ENCODE measurements around the gene CYTH1.
A peak's percentile ranks its signal among the peaks of the same experiment; 100 is the strongest.

The CYTH1 gene

DNA sequence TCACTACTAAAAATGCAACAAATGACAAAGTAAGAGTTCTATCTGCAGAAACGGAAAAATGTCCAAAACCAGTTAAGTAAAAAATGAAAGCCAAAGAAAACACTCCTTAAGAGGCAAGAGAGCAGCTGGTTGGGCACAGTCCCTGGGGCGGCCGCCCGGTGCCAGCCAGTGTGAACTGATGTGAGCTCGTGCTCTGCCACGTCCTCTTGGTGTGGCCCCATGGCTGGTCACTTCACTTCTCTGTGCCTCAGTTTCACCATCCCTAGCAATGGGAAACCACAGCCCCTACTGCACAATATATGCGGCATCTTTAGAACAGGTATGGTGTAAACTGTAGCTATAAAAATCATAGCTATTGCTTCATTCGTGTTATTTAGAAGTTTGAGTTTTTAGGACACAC is 37.3 kb upstream of the CYTH1 start:
- Mint-ChIP-seq H3K27me3 (no peaks in the 10 kb centered on the region), H3K9me3 (no peaks in the 10 kb centered on the region), H3K4me1 (ENCODE audit: low read depth in 2 of 2) (peaks cover 40 to 43% of the 10 kb centered on the region in 2 donors), H3K36me3 (ENCODE audit: insufficient read depth) (peaks cover 91% of the 10 kb centered on the region), H3K27ac (peak overlapping the region; percentile 89 to 98), H3K4me3 (peak overlapping the region; percentile 69 to 86)
- DNase-seq (no peak), ATAC-seq (replicated peaks) (no peak)

DNA sequence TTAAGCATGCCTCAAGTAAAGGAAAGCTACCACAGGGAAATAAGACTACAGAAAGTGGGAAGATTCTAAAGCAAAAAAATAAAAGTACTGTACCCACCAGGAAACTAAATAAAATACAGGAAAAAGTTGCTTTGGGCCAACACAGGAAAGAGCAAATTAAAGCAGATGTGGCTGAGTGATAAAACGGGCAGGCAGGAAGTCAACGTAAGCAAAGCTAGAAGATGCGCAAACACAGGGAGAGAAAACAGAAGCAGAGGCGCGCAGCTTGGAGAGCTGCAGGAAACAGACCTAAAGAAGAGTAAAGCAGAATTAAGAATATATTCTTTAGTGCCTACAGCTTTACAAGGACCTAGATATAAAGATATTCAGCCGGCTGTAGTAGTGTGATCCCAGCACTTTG is 36.9 kb upstream of the CYTH1 start:
- peaks cover 37 to 40% of the 10 kb centered on the region in 2 donors for H3K4me1 Mint-ChIP-seq (ENCODE audit: low read depth in 2 of 2)
- ATAC-seq (replicated peaks): peak; percentile 46
- H3K4me3 Mint-ChIP-seq: peak overlapping the region; percentile 69 to 86
- H3K9me3 Mint-ChIP-seq: no peaks in the 10 kb centered on the region
- peak overlapping the region; percentile 89 to 98 for H3K27ac Mint-ChIP-seq
- no peaks in the 10 kb centered on the region for H3K27me3 Mint-ChIP-seq
- DNase-seq: peak; percentile 47 to 57 (median 50)
- peaks cover 91% of the 10 kb centered on the region for H3K36me3 Mint-ChIP-seq (ENCODE audit: insufficient read depth)

DNA sequence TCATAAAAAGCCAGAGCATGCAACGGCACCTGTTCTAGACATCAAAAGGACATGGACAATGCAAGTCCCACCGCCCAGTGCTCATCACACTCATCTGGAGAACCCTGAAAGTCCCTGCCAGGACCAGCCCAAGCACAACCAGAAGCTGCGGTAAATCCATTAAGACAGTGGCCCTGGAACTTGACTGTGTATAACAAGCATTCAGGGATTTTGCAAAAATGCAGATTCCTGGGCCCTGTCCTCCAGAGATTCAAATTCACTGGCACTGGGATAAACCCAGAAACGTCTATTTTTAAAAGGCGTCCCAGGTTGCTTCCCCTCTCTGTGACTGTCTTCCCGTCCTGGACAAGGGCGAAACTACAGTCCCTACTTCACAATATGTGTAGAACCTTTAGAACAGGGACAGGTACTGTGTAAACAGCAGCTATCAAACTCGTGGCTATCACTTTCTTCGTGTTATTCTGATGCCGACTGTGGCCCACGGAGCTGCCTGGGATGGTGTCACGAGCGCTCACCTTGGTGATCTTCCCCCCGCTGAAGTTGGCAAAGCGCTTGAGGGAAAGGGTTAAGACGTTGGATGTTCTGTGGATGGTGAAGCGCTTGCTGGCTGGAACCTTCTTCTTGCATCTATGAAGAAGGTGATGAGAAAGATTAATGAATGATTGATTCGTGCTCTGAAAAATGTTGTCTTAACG is 36.2 kb upstream of the CYTH1 start:
- Mint-ChIP-seq H3K4me3 (peak overlapping the region; percentile 69 to 86), H3K36me3 (ENCODE audit: insufficient read depth) (peaks cover 91% of the 10 kb centered on the region), H3K4me1 (ENCODE audit: low read depth in 2 of 2) (peaks cover 33 to 36% of the 10 kb centered on the region in 2 donors), H3K27ac (peak overlapping the region; percentile 97 to 98), H3K9me3 (no peaks in the 10 kb centered on the region), H3K27me3 (no peaks in the 10 kb centered on the region)
- ATAC-seq (replicated peaks): no peak
- DNase-seq: no peak

DNA sequence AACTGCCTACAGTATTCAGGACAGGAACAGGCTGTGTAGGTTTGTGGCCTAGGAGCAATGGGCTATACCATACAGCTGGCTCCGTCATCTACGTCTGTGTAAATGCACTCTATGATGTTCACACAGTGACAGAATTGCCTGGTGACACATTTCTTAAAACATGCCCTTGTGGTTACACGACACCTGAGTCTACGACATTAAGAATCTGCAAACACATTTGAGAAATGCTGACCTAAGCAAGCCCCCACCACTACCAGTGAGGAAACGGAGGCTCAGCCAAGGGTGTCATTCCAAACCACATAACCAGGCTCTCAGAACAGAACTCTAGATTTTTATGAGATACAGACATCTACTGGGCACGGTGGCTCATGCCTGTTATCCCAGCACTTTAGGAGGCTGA is 35.0 kb upstream of the CYTH1 start:
- peak; percentile 88 for ATAC-seq (replicated peaks)
- peak overlapping the region; percentile 97 to 98 for H3K27ac Mint-ChIP-seq
- H3K27me3 Mint-ChIP-seq: no peaks in the 10 kb centered on the region
- peak overlapping the region; percentile 82 to 86 for H3K4me3 Mint-ChIP-seq
- peak; percentile 74 to 81 (median 78) for DNase-seq
- H3K4me1 Mint-ChIP-seq (ENCODE audit: low read depth in 2 of 2): peaks cover 26 to 29% of the 10 kb centered on the region in 2 donors
- H3K9me3 Mint-ChIP-seq: no peaks in the 10 kb centered on the region
- H3K36me3 Mint-ChIP-seq (ENCODE audit: insufficient read depth): peaks cover 91% of the 10 kb centered on the region

DNA sequence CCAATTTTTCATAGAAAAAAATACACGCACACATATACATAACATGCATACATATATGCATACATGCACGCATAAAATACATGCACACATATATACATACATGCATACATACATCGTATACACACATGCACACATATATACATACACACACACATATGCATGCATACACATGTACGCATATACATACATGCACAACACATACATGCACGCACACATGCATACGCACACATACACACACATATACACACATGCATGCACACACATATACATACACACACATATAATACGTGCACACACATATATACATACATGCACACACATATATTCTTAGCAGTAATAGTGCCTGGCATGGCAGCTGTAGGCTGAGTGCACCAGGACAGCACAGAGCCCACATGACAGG is 33.6 kb upstream of the CYTH1 start:
- ATAC-seq (replicated peaks) (no peak), DNase-seq (no peak)
- peaks cover 91% of the 10 kb centered on the region for H3K36me3 Mint-ChIP-seq (ENCODE audit: insufficient read depth)
- no peaks in the 10 kb centered on the region for H3K9me3 Mint-ChIP-seq
- no peak overlapping the region for H3K4me3 Mint-ChIP-seq
- no peaks in the 10 kb centered on the region for H3K27me3 Mint-ChIP-seq
- H3K27ac Mint-ChIP-seq: no peak overlapping the region
- peaks cover 26 to 29% of the 10 kb centered on the region in 2 donors for H3K4me1 Mint-ChIP-seq (ENCODE audit: low read depth in 2 of 2)

DNA sequence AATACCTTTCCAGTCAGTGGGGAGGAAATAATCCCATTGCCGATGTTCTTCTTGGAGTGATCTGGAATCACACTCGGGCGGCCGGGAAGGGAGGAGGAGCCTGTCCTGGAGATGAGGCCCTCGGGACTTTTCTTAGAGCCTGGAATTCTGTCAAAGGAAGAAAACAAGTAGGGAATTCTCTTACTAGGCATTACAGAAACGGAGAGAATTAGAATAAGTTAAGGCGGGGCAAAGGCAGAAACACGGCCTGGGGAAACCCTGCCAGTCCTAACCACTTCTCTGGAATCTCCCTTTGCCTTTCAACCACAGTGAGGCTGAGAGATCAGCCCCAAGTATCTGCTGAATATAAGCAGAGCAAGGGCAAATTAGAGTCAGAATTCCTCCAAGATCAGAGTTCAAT is 30.8 kb upstream of the CYTH1 start:
- H3K4me3 Mint-ChIP-seq: peak overlapping the region in 1 of 2 donors; percentile 21

DNA sequence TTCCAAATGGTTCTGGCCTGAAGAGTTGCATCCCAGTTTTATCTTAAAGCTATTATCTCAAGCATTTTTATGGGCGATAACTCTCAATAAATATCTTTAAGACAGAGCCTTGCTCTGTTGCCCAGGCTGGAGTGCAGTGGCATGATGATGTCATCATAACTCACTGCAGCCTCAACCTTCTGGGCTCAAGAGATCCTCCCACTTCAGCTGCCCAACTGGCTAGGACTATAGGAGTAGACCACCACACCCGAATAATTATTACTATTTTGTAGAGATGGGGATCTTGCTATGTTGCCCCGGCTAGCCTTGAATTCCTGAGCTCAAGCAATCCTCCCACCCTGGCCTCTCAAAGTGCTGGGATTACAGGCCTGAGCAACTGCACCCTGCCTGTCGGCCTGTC is 26.1 kb upstream of the CYTH1 start:
- H3K36me3 Mint-ChIP-seq (ENCODE audit: insufficient read depth): peaks cover 98% of the 10 kb centered on the region
- H3K9me3 Mint-ChIP-seq: no peaks in the 10 kb centered on the region
- no peak for ATAC-seq (replicated peaks)
- H3K4me1 Mint-ChIP-seq (ENCODE audit: low read depth in 2 of 2): peaks cover 30 to 34% of the 10 kb centered on the region in 2 donors
- no peak for DNase-seq
- peak overlapping the region; percentile 26 to 35 for H3K27ac Mint-ChIP-seq
- no peak overlapping the region for H3K4me3 Mint-ChIP-seq
- no peaks in the 10 kb centered on the region for H3K27me3 Mint-ChIP-seq

More for the DNA sequence above, 30.8 kb upstream of the CYTH1 start:
- Mint-ChIP-seq H3K36me3 (ENCODE audit: insufficient read depth) (peaks cover 91% of the 10 kb centered on the region), H3K27ac (peak overlapping the region; percentile 38 to 82), H3K27me3 (no peaks in the 10 kb centered on the region), H3K4me1 (ENCODE audit: low read depth in 2 of 2) (peaks cover 10 to 16% of the 10 kb centered on the region in 2 donors), H3K9me3 (no peaks in the 10 kb centered on the region)
- DNase-seq (no peak), ATAC-seq (replicated peaks) (peak; percentile 5)

DNA sequence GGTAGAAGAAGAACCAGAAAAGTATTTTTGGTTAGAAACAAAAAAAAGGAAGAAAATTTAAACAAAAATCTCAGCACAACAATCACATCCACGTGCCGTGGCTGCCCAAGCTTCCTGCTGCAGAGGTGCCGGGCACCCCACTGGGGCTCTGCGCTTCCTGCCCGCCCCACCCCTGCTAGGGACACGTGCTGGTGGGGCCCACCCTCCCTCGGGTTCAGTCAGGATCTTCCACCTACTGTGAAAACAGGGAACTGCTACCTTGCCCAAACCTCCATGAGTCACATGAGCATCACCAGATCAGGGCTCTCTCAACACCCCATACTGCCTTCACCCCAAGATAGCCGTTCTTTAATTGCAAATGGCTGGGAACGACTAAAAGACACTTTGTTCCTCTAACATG is 24.4 kb upstream of the CYTH1 start:
- Mint-ChIP-seq H3K4me1 (ENCODE audit: low read depth in 2 of 2) (peaks cover 30 to 44% of the 10 kb centered on the region in 2 donors), H3K27ac (peak overlapping the region; percentile 92 to 96), H3K27me3 (no peaks in the 10 kb centered on the region), H3K4me3 (peak overlapping the region; percentile 59 to 76), H3K36me3 (ENCODE audit: insufficient read depth) (peaks cover 98% of the 10 kb centered on the region), H3K9me3 (no peaks in the 10 kb centered on the region)
- DNase-seq: peak in 2 of 3 experiments; percentile 50 to 51
- ATAC-seq (replicated peaks): peak; percentile 57

DNA sequence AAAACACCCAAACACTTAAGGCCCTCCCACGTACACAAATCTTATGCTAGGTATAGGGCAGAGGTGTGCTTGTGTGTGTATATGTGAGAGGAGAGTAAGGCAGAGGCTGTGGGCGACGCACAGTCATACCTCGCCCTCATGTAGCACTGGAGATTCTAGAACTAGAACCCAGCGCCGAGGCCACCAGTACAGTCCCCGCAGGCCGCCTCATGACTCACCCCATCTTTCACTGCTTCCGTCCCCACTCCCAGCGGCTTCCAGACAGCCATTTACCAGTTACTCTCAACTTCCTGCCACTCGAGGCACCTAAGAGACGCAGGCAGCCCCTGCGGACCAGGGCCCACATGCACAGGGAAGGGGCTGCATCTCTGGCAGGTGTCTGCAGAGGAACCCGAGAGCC is 23.2 kb upstream of the CYTH1 start:
- Mint-ChIP-seq H3K27me3 (no peaks in the 10 kb centered on the region), H3K4me3 (peak overlapping the region; percentile 59 to 76), H3K9me3 (no peaks in the 10 kb centered on the region), H3K27ac (peak overlapping the region; percentile 92 to 96), H3K36me3 (ENCODE audit: insufficient read depth) (peaks cover 98% of the 10 kb centered on the region), H3K4me1 (ENCODE audit: low read depth in 2 of 2) (peaks cover 34 to 51% of the 10 kb centered on the region in 2 donors)
- peak; percentile 72 for ATAC-seq (replicated peaks)
- peak; percentile 54 to 59 (median 58) for DNase-seq

DNA sequence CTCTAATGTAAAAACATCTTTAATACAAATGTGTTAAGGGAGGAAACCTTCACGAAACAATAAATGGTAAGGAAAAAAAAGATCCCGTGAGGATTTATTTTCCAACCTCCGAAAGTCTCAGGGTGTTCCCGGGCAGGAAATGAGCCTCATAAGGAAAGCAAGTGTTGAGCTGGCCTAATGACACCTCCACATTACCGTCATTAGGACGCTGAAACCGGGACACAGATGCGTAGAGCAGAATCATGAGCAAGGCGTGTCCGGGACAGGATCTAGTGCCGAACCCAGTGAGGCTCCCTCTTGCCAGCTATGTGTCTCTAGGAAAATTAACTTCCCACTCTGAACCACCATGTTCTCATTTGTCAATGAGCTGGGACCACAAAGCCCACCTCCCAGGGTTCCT is 22.7 kb upstream of the CYTH1 start:
- Mint-ChIP-seq H3K36me3 (ENCODE audit: insufficient read depth) (peaks cover 98% of the 10 kb centered on the region), H3K27ac (peak overlapping the region; percentile 92 to 96), H3K4me3 (peak overlapping the region; percentile 59 to 76), H3K27me3 (no peaks in the 10 kb centered on the region), H3K9me3 (no peaks in the 10 kb centered on the region), H3K4me1 (ENCODE audit: low read depth in 2 of 2) (peaks cover 39 to 55% of the 10 kb centered on the region in 2 donors)
- ATAC-seq (replicated peaks) (no peak), DNase-seq (no peak)

DNA sequence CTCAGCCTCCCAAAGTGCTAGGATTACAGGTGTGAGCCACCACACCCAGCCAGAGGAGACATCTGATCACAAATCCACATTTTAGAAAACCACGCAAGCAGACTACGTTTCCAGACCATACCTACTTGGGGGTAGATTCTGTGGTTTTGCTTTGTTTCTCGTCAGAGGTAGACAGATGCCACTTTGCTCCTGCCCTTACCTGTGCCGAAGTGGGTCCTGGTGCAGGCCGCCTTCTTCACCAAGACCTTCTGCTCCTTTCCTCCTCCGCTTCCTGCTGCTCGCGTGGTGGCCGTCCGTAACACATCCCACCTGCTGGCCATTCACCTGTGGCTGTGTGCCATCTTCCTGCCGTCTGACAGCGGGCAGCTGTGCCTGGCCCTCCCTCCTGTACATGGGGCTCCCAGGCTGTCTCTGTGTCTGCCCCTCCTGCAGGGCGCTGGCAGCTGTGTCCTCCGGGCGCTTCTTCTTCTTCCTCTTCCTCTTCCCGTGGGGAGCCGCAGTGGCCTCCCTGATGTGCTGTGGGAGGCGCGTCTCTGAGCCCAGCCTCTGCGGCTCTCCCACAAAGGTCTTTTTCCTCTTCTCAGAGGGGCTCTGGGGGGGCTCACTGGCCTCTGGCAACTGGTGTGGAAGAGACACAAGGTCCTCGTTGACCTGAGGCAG is 21.2 kb upstream of the CYTH1 start:
- Mint-ChIP-seq H3K36me3 (ENCODE audit: insufficient read depth) (peaks cover 98% of the 10 kb centered on the region), H3K27ac (peak overlapping the region; percentile 92 to 95), H3K4me3 (peak overlapping the region; percentile 68 to 84), H3K27me3 (no peaks in the 10 kb centered on the region), H3K9me3 (no peaks in the 10 kb centered on the region), H3K4me1 (ENCODE audit: low read depth in 2 of 2) (peaks cover 53 to 68% of the 10 kb centered on the region in 2 donors)
- peak; percentile 16 for ATAC-seq (replicated peaks)
- no peak for DNase-seq

DNA sequence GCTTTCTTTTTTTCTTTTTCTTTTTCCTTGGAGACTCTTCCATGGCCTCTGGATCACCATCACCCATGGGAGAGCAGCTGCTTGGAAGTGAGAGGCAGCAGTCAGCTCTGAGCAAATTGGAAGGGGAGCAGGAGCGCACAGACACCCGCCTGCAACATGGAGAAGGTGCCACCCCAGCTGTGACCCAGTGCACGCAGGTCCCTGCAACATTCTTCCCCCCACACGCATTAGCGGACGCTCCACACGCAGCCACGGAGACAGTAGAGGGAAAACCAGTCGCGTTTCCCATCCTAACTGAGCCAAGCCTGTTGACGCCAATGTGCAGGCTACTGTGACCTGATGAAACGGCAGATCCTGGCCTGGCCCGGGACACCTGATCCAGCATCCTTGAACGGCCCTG is 20.4 kb upstream of the CYTH1 start:
- Mint-ChIP-seq H3K4me1 (ENCODE audit: low read depth in 2 of 2) (peaks cover 59 to 74% of the 10 kb centered on the region in 2 donors), H3K9me3 (no peaks in the 10 kb centered on the region), H3K27me3 (no peaks in the 10 kb centered on the region), H3K36me3 (ENCODE audit: insufficient read depth) (peaks cover 100% of the 10 kb centered on the region), H3K4me3 (peak overlapping the region; percentile 68 to 84), H3K27ac (peak overlapping the region in 1 of 2 donors; percentile 92)
- ATAC-seq (replicated peaks) (no peak), DNase-seq (no peak)

DNA sequence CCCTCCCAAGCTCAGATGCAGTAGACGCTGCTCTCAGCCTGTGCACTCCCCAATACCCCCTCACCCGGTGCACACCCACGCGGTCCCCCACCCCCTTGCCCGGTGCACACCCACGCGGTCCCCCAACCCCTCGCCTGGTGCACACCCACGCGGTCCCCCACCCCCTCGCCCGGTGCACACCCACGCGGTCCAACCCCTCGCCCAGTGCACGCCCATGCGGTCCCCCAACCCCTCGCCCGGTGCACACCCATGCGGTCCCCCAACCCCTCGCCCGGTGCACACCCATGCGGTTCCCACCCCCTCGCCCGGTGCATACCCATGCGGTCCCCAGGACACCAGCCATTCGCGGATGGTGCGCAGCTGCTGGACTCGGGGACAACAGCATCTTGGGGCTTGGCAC is 19.9 kb upstream of the CYTH1 start:
- DNase-seq: no peak
- ATAC-seq (replicated peaks): no peak
- Mint-ChIP-seq H3K4me1 (ENCODE audit: low read depth in 2 of 2) (peaks cover 59 to 74% of the 10 kb centered on the region in 2 donors), H3K27me3 (no peaks in the 10 kb centered on the region), H3K36me3 (ENCODE audit: insufficient read depth) (peaks cover 100% of the 10 kb centered on the region), H3K9me3 (no peaks in the 10 kb centered on the region), H3K27ac (peak overlapping the region in 1 of 2 donors; percentile 92), H3K4me3 (no peak overlapping the region)

All from effector memory CD8-positive, alpha-beta T cell (primary cell).